Stimulated activated CD8-positive, alpha-beta memory T cell treated with anti-CD3 and anti-CD28 coated beads, Interleukin-2, amount 100 ng/mL, for 1 hour (primary cell): Measurements from ENCODE around the gene DKK1.
"Not testable (repeated sequence)": the region's sequence is repeated elsewhere in the genome, so short reads cannot be mapped to it uniquely, and the experiment has no call there.

Source experiments
- DNase-seq, 2 donors: peaks; one replicate each; pipeline ENCODE4 v3.0.0-alpha.2; 2020; ENCODE audit warnings: low read depth in 2 of 2

Gene DKK1

DNA sequence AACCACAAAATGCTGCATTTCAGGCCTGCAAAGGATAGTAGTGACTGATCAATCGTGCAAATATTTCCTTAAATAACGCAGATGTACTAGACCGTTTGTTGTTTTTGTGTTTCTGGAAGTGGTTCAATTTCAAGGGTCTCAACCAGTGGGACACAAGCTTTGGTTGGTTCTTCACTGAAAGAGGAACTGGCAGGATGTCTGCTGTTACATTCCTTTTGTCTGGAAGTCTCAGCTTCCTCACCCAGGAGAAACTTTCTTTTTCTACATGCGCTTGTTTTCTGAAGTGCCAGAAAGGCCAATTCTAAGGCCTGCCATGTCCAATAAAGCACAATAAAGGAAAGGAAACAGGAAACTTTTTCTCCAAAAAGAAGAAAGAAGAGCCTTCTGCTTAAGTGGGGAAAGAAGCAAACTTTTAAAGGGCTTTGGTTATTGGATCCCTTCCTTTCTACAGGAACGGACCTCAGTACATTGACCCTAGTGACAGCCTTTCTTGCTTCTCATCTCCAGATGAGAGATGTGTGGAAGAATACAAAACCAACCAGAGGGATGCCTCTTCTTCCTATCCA lies 4.1 kb downstream of the DKK1 start:
- no peak for DNase-seq

DNA sequence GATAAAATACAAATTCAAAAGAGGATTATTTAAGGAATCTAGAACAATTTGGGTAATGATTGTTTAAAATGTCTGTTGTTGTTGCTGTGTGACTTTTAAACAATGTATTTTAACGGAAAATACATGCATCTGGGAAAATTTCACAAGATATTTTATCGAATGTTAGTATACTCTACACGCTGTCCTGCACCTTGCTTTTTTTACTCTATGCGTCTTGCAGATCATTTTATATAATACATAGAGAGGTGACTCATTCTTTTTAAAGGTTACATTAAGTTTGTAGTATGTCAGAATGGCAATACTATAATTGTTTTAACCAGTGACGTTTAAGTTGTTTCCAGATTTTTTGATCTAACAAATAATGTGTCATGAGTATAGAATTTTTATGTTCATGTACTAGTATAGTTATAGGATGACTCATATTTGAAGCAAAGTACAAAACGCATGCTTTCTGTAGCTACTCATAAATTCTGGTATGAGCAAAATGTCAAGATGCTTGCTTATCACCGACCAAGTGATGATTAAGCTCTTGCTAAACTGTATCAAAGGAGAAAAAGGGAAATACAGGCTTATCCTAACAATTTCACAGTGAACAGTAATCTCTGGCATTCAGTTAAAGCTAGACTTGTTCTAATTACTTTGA lies 4.9 kb downstream of the DKK1 start:
- DNase-seq = no peak

DNA sequence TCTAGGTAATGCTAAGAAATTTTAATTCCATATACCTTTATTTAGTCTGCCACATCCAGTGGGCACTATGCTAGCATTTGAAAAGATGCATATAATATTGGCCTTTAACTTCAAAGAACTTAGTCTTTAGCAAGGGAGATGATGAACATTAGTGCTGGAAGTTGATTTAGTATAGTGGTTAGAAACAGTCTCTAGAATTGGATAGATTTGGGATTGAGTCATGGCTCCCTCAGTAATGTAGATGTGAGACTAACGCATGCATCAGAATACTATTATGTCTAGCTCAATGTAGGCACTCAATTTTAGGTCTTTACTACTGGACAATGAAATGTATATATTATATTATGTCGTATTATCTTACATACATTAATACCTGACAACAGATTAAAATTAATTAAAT lies 5.8 kb downstream of the DKK1 start:
- no peak for DNase-seq

DNA sequence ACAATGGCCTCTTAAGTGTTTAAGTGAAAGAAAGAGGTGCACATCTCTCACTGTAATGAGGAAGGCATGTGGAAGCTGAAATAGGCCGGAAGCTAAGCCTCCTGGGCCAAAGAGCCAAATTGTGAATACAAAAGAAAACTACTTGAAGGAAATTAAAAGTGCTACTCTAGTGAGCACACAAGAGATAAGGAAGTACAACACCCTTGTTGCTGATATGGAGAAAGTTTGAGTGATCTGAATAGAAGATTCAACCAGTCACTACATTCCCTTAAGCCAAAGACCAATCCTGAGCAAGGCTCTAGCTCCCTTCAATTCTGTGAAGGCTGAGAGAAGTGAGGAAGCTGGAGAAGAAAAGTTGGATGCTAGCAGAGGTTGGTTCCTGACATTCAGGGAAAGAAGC lies 8.2 kb downstream of the DKK1 start:
- DNase-seq = no peak

DNA sequence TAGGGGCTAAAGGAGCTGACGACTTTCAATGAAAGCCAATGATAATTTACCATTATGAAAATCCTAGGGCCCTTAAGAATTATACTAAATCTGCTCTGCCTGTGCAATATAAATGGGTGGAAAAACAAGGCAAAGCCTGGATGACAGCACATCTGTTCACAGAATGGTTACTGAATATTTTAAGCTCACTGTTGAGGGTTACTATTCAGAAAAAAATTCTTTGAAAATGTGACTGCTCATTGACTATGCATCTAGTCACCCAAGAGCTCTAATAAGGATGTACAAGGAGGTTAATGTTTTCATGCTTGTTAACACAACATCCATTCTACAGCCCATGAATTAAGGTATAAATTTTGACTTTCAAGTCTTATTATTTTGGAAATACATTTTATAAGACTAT lies 8.9 kb downstream of the DKK1 start:
- no peak for DNase-seq

DNA sequence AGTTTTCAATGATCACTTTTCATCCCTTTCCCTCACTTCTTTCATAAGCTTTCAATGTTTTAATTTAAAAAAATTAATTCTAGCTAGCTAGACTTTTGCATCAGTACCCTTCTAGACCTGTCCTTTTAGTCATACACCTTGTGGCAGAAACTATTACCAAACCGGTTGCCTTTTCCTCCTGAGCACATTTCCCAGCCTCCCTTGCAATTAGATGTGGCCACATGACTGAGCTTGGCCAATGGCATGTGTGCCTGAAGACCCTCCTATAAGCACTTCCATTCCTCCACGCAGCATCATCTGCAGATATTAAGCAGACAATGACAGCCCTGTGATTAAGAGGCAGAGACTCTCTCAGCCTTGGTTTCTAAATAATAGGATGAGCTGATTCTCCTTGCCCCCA lies 12.3 kb downstream of the DKK1 start:
- DNase-seq = no peak

DNA sequence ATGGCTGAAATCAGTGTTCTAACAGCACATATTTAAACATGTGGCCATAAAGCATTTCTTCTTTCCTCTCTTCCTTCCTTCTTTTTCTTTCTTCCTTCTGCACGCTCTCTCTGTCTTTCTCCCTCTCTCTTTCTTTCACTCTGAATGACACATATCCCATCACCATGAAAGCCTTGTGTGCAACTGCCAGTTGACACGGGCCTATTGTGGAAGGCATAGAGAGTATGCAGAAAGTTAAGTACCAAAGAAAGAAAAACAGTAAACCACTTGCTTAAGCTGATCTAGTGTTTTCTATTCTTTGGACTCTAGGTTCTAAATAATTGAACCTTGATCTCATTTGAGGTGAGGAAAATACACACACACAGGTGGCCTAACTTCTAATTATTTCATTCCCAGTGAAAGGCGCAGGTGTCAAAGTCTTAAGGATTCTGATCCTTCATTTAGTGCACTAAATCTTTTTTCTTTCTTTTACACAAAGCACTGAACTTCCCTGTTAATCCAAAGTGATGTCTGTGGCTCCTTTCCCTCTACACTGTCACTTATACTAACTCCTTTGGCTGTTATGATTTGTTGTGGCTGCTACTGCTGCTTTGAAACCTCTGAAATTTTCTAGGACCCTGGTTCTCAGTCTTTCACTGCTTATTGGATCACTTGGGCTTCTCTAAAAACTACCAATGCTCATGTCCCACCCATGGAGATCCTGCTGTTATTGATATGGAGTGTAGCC lies 17.7 kb downstream of the DKK1 start:
- no peak for DNase-seq

DNA sequence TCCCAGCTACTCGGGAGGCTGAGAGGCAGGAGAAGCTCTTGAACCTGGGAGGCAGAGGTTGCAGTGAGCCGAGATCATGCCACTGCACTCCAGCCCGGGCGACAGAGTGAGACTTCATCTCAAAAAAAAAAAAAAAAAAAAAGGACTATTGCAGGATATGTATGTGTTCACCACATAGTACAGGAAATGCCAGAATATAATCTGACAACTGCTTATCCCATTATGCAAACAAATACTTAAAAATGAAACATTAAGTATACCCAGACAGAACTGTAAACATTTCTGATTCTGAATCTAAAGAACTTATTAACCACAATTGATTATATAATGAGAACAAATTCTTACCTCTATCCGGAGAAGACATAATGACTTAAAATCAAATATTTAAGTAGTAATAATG lies 18.7 kb downstream of the DKK1 start:
- no peak for DNase-seq

DNA sequence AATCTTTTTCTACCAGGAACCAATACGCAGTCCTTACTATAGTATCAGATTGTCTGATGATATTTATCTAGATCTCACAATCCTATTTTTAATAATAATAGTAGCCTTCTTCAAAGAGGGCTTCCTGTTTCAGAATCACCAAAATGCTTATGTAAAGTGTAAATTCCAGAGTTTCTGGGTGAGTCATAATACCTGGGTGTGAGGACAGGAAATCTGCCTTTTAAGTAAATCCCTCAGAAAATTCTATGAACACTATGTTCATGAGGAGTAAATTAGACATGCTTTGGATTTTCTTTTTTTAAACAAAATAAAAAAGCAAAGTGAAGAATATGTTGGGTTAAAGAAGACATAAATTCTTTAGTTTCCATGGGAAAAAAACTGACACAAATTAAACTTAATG lies 20.5 kb downstream of the DKK1 start:
- no peak for DNase-seq

DNA sequence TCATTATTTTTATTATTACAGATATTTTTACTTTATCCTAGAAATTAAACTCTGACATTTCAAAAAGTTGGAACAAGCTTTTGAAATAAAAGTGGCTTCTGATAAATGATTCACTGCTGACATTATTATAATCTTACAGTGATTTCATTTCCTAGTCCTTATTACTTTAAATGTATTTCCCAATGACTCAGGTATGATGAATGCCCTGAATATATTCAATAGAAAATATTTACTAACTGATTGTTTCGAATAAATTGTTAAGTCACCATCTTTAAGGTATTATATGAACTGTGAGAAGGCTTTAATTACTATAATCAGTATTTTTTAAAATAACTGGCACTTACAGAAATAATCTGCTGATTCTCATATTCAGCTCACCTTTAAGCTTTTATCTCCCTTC lies 21.6 kb downstream of the DKK1 start:
- no peak for DNase-seq

DNA sequence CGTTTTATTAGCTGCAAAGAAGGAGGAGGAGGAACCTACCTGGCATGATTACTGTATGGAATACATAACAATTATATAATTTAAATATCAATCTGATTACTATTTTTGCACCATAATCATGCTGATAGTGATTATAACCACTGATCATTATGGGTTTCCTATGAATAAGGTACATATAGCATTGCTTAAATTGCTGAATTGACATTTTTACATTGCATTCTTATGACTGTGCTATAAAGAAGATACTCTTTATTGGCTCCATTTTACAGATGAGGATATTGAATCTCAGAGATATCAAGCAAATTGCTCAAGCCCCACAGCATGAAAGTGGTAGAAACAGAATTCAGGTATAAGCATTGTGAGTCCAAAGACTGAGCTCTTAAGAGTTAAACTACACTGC lies 23.1 kb downstream of the DKK1 start:
- DNase-seq = no peak

DNA sequence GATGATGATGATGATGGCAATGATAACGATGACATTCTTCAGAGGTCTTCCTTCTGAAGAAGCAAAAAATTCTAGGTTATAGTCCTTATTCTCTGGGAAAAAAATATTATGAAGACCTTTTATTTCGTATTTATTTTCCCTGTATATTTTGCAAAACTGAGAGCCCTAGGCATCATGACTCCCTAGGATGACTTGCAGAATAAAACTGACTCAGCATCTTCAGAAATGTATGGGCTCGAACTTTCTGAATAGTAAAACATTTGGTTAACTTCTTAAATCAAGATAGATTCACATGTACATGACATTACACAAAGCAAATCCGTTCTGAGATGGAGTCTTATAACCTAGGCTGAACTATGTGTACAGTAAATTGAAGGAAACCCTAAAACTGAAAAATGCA lies 29.4 kb downstream of the DKK1 start:
- DNase-seq = no peak

DNA sequence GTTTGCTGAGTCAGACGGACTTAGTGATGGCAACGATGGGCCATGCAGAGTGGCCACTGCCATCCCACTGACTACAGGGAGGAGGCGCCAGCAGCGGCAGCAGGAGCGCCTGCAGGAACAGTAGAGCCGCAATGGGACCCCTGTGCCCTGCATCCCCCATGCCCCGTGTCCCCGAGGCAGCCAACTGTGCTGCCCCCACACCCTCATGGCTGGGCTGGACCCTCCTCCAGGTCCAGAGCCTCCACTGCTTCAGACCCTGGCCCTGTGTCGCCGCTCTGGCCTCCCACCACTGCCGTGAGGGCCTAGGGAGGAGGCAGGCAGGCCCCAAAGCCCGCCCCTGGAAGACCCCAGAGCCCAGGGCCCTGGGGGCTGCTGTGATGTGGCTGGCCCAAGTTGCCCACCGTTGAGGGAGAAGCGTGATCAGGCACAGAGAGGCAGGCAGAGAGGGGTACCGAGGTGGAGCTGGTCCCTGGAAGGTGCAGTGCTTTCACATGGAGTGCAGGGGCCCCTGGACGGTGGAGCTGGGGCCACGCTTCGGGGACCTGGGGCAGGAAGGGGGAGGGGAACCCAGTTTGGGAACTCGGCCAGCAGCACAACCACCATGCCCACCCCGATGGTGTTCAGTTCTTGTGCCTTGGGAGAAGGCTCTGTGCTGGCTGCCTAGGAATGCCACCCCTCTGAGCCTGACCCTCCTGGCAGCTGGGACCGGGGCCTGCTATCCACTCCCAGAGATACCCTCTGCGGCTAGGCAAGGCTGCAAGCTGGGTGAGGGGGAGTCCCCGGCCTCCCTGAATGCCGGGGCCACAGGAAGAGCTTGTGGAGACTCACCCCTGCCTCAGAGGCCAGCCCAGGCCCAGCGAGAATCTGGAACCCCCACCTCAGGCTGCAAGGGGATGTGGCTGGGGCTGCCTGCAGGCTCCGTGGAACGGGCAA lies 32.6 kb downstream of the DKK1 start:
- DNase-seq = no peak

DNA sequence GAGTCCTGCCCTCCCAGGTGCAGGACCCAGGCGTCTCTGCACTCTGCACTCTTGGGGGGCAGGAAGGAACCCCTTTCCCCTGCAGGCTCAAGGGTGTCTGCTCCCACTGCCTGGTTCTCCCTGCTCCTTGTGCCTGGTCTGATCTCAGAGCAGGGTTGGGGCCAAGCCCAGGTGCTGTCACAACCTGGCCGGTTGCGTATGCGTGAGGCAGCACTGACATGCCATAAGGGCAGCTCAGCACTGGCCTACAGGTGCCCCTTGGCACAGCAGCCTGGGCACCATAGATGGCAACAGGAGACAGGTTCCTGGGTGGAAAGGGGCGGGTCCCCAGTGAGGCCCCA lies 33.2 kb downstream of the DKK1 start:
- DNase-seq = no peak

DNA sequence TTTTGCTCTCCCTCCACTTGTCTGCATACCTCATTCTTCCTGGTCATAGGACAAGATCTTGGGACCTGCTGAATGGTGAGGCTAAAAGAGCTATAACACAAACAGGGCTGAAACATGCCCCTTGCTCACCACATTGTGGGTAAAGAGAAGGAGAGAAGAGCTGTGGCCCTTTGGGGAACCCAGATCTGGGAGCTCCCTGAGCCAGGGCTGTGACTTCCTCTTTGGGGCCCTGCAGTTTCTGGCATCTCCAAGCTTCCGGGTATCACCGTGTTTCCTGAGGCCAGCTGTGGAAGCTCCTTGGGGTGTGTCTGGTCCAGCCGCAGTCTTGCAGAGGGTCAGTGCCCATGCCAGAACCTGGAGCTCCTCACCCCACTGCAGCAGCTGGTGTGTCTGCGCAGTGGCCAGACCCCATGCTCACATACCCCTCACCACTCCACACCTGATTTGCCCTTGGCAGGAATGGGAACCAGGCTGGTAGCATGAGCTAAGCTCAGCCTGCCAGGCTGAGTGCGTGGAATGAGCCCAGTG lies 34.0 kb downstream of the DKK1 start:
- no peak for DNase-seq

DNA sequence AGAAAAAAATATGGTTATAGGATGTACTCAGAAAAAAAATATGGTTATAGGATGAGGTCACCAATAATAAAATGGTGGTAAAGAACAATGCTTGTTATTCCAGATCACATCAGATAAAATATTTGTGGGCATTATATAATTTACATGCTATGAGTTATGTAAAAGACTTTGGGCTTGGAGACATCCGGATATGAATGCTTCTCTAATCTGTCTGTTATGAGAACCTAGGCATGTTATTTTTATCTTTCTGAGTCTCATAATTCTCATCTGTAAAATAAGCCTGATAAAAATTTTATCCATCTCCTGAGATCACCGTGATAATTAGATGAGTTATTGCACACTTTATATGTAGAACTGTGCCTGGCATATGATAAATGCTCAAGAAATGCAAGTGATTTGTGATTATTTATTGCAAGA lies 37.8 kb downstream of the DKK1 start:
- no peak for DNase-seq

DNA sequence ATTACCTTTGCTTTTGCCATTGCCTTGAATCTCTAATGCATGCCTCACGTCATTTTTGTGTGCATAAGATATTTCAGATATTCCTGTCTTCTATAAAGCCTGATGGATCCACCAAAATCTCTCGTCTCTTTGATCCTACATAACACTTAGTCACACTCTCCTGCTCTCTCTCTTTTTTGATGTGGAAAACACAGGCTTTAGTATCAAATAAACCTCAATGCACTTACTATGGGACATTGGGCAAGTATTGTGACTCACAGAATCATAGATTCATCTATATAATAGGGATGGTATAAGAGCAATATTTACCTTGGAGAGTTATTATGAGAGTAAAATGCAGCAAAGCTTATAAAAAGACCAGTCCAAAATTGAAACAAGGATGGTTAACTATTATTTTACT lies 39.1 kb downstream of the DKK1 start:
- DNase-seq = no peak

DNA sequence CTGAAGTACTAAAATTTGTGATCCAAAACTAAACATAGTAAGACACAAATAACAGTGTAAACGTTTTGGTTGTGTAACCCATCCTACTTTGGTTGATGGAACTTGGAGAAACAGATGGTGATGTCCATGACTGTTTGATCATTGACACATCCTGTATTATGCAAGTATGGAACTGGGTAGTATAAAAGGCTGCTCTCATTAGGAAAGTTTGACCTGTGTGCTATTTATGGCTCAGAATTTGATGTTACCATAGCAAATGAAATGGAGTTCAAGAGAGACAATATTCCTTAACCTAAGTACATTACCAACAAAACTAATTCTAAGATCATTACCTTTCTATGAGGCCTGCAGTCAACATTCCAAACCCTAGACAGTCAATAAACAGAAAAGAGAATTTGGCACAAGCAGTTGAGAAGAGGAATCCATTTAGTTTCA lies 39.9 kb downstream of the DKK1 start:
- no peak for DNase-seq

DNA sequence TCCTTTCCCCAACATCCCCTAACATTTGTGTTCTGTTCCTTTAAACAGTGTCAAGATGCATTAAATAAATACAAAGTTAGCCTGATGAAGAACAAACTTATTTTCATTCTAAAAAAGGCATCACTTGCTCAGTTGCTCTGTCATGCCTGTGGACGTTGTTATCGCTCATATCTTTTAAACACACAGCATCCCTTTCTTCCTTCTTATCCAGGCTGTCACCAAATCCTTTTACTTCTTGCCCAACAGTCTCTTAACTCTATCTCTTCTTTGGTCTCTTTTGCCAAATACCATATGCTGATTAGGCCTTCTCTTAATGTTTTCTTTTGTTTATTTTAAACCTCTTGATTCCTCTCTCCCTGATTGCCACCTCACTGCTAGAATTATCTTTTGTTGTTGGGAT lies 43.9 kb downstream of the DKK1 start:
- no peak for DNase-seq

DNA sequence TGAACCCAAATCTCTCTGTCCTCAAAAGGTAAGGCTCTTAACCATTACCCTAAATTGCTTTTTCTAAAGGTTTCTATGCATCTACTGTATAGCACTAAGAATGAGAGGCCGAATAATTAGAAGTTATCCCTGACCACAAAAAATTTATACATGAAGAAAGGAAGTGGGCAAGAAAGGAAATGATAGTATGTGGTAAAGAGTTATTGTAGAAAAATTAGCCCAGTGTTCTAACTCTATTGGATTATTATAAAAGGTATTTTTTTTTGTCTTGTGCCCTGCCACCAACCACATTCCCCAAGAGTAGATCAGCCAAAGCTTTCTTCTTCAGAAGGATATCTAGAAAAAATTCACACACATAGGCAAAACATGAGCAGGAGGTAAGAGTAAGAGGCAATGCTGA lies 45.4 kb downstream of the DKK1 start:
- no peak for DNase-seq

DNA sequence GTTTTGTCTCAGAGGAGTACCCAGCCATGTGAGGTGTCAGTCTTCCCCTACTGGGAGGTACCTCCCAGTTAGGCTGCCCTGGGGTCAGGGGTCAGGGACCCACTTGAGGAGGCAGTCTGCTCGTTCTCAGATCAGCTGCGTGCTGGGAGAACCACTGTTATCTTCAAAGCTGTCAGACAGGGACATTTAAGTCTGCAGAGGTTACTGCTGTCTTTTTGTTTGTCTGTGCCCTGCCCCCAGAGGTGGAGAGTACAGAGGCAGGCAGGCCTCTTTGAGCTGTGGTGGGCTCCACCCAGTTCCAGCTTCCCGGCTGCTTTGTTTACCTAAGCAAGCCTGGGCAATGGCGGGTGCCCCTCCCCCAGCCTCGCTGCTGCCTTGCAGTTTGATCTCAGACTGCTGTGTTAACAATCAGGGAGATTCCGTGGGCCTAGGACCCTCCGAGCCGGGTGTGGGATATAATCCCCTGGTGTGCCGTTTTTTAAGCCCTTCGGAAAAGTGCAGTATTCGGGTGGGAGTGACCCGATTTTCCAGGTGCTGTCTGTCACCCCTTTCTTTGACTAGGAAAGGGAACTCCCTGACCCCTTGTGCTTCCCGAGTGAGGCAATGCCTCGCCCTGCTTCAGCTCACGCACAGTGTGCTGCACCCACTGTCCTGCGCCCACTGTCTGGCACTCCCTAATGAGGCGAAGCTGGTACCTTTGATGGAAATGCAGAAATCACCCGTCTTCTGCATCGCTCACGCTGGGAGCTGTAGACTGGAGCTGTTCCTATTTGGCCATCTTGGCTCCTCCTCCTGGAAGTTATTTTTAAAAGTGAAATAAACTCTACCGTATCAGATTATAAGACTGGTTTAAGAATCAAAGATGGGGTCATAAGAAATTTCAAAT lies 51.7 kb downstream of the DKK1 start:
- DNase-seq = not testable (repeated sequence)
